ENCODE data around the gene TECPR1. TPM values are rescaled to one million over a fixed set of nuclear protein-coding genes. Genes with fewer than 3 reads are reported as not detected.
A peak's percentile ranks its signal among the peaks of the same experiment; 100 is the strongest.

TECPR1 gene
- total and polyA plus RNA-seq, 2 of the 8 experiments (the other 6 are each of a cell fraction or from before 2014, with no cell fraction given): 1.3 to 11.1 TPM

GRCh38 chr7:98235901-98236300 lies 16.1 kb downstream of the TECPR1 start:
- no peak for FAIRE-seq
- TF ChIP-seq CTCF (IDR thresholded peaks at IDR 0.05; ENCODE audit: control extremely low read depth in 1 of 3, insufficient read depth in 1 of 3, low read depth in 1 of 3, low read length in 3 of 3) (no peak), HDAC6 (IDR thresholded peaks at IDR 0.05; ENCODE audit: low read depth, low read length) (no peak), CHD2 (IDR thresholded peaks at IDR 0.05; ENCODE audit: low read length) (no peak)

More at GRCh38 chr7:98235901-98236300, 16.1 kb downstream of the TECPR1 start:
- Histone ChIP-seq H3K79me2 (ENCODE audit: control insufficient read depth in 1 of 2, insufficient read depth in 2 of 2, low read length in 2 of 2) (no peaks in the 10 kb centered on the region), H2AFZ (ENCODE audit: low read length) (no peak overlapping the region), H2BK20ac (ENCODE audit: low read length) (no peak overlapping the region), H2BK5ac (ENCODE audit: low read depth, low read length) (no peak overlapping the region), H3K27me3 (replicated peaks in 1 of 4; ENCODE audit: control insufficient read depth in 3 of 4, extremely low read depth in 1 of 4, insufficient read depth in 3 of 4, low read length in 3 of 4) (no peaks in the 10 kb centered on the region), H3K4me3 (ENCODE audit: extremely low read depth in 1 of 4, insufficient read depth in 2 of 4, low read depth in 3 of 4, low read length in 4 of 4) (no peak overlapping the region), H3K23ac (ENCODE audit: insufficient read length) (no peak overlapping the region), H3K9me3 (ENCODE audit: insufficient read depth in 2 of 2, low read depth in 1 of 2, low read length in 1 of 2) (no peaks in the 10 kb centered on the region), H3K79me1 (ENCODE audit: low read depth, low read length) (no peaks in the 10 kb centered on the region), H4K8ac (ENCODE audit: extremely low read depth, insufficient read depth, low read length) (0 out of 2 replicates have a peak overlapping the region, but pooled peaks have one; percentile 2), H3K14ac (ENCODE audit: insufficient read length) (no peak overlapping the region), H4K5ac (ENCODE audit: insufficient read length, low read depth, low read length) (no peak overlapping the region), H3K4me2 (ENCODE audit: insufficient read depth in 1 of 2, low read depth in 2 of 2, low read length in 2 of 2) (no peak overlapping the region), H3K4me1 (replicated peaks in 1 of 4; ENCODE audit: control insufficient read depth in 3 of 4, insufficient read depth in 4 of 4, low read length in 3 of 4) (no peaks in the 10 kb centered on the region; a peak in 1 of 7 replicates), H3K18ac (ENCODE audit: extremely low read depth, low read length) (no peak overlapping the region), H3K23me2 (ENCODE audit: low read depth, low read length) (no peaks in the 10 kb centered on the region), H4K20me1 (replicated peaks in 1 of 2; ENCODE audit: control insufficient read depth in 1 of 2, insufficient read depth in 2 of 2, low read length in 2 of 2) (peaks cover 0 to 2% of the 10 kb centered on the region in 2 experiments), H2AK5ac (ENCODE audit: low read depth, low read length) (no peak overlapping the region), H2BK15ac (ENCODE audit: low read length) (no peak overlapping the region), H4K91ac (replicated peaks; ENCODE audit: insufficient read length, low read length) (no peak overlapping the region), H3K9ac (replicated peaks in 1 of 4; ENCODE audit: extremely low read depth in 1 of 4, low read depth in 3 of 4, low read length in 3 of 4) (no peak overlapping the region), H2BK120ac (replicated peaks; ENCODE audit: low read depth, low read length) (no peak overlapping the region), H3K36me3 (ENCODE audit: control insufficient read depth in 2 of 4, insufficient read depth in 4 of 4, low read length in 3 of 4) (no peaks in the 10 kb centered on the region), H2BK12ac (ENCODE audit: low read depth, low read length) (no peak overlapping the region), H3K56ac (replicated peaks; ENCODE audit: insufficient read length, low read depth, low read length) (no peak overlapping the region), H3K27ac (ENCODE audit: low read depth, low read length) (no peak overlapping the region), H3K4ac (replicated peaks; ENCODE audit: insufficient read length, low read depth, low read length) (no peak overlapping the region)
- CTCF ChIA-PET (ENCODE audit: partially characterized antibody): interaction anchor here (1.9 to 2.0 kb wide), 2 partner anchors 8 to 67 kb away, joined by 4 to 5 read pairs; no protein-coding TSS in a partner anchor
- POLR2A ChIA-PET (ENCODE audit: partially characterized antibody): interaction anchor here (0.9 to 1.2 kb wide), 2 partner anchors 15 to 25 kb away, joined by 3 read pairs; partner anchors contain the start of gene BHLHA15
- WGBS, 2 experiments (ENCODE audit: extremely low coverage in 1 of 2, insufficient coverage in 1 of 2, insufficient read length in 1 of 2, insufficient replicate concordance in 2 of 2, low coverage in 1 of 2, low lambda C conversion rate in 2 of 2, missing lambda C conversion rate in 1 of 2): 95% methylated on average over 11 of the region's 11 CpGs; no CpG with 5 or more reads in 1 of the 2 experiments
- DNase-seq (ENCODE audit: low read depth in 1 of 2, low spot score in 2 of 2): no peak
